ENCODE results near the gene HTR5A. TPM values are rescaled to one million over a fixed set of nuclear protein-coding genes. Genes with fewer than 3 reads are reported as not detected.

The HTR5A gene
- total and polyA plus RNA-seq, 2 donors (not counting 3 experiments of a cell fraction or from before 2014, with no cell fraction given): not detected

DNA sequence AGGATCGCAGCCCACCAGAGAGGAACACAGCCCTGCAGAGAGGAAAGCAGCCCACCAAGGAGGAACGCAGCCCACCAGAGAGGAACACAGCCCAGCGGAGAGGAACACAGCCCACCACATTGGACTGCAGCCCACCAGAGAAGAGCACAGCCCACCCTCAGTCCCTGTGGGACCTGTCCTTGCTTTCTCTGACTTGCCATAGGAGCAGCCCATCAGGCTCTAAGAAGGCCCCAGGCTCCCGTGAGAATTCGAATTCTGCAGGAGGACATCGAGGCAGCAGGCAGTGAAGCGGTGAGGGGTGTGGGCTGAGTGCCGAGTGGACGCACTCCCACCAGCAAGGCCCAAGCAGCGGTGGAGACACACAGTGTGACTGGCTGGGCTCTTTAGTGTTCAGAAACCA, 59.1 kb downstream of the HTR5A start:
- no peak for FAIRE-seq
- intact Hi-C loops (cut with micrococcal nuclease): no loop called here

More for the DNA sequence above, 59.1 kb downstream of the HTR5A start:
- H3K9me3 ChIP-seq (replicated peaks; ENCODE audit: control insufficient read depth, insufficient read depth, low read length): no peaks in the 10 kb centered on the region
- ChIA-PET POLR2A (no interaction called here), CTCF (no interaction called here)
- no peaks in the 10 kb centered on the region for H3K79me2 ChIP-seq (ENCODE audit: control insufficient read depth, insufficient read depth, low read length)
- no TSS peak for BruUV-seq (replicated peaks)
- no peak overlapping the region for H3K4me2 ChIP-seq (ENCODE audit: insufficient read depth, low read length)
- H3K27ac ChIP-seq (ENCODE audit: insufficient read depth, low read depth, low read length): no peak overlapping the region
- TF ChIP-seq MYC (IDR thresholded peaks at IDR 0.05; ENCODE audit: low read depth, low read length) (no peak), MAX (IDR thresholded peaks at IDR 0.05; ENCODE audit: insufficient read depth, insufficient read length) (no peak), POLR2AphosphoS5 (IDR thresholded peaks at IDR 0.05; ENCODE audit: insufficient read depth, low read depth, low read length) (no peak), EZH2 (IDR thresholded peaks at IDR 0.05; ENCODE audit: borderline replicate concordance, low read depth, low read length, severe bottlenecking) (no peak), JUN (IDR thresholded peaks at IDR 0.05; ENCODE audit: borderline replicate concordance, insufficient read depth, insufficient read length, low read depth) (no peak), GATA2 (IDR thresholded peaks at IDR 0.05; ENCODE audit: insufficient read depth, insufficient read length, low read depth, low read length) (no peak), POLR2A (IDR thresholded peaks at IDR 0.05; ENCODE audit: low read depth, low read length) (no peak), FOS (IDR thresholded peaks at IDR 0.05; ENCODE audit: borderline replicate concordance, insufficient read depth, low read length) (no peak)
- TF ChIP-seq, protein P1, sequence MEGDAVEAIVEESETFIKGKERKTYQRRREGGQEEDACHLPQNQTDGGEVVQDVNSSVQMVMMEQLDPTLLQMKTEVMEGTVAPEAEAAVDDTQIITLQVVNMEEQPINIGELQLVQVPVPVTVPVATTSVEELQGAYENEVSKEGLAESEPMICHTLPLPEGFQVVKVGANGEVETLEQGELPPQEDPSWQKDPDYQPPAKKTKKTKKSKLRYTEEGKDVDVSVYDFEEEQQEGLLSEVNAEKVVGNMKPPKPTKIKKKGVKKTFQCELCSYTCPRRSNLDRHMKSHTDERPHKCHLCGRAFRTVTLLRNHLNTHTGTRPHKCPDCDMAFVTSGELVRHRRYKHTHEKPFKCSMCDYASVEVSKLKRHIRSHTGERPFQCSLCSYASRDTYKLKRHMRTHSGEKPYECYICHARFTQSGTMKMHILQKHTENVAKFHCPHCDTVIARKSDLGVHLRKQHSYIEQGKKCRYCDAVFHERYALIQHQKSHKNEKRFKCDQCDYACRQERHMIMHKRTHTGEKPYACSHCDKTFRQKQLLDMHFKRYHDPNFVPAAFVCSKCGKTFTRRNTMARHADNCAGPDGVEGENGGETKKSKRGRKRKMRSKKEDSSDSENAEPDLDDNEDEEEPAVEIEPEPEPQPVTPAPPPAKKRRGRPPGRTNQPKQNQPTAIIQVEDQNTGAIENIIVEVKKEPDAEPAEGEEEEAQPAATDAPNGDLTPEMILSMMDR (IDR thresholded peaks at IDR 0.05; ENCODE audit: extremely low read depth in 1 of 2, insufficient read depth in 1 of 2, low read depth in 1 of 2, low read length in 2 of 2): no peak
- H3K36me3 ChIP-seq (ENCODE audit: control insufficient read depth in 2 of 2, extremely low read depth in 1 of 2, insufficient read depth in 2 of 2, low read length in 2 of 2): no peaks in the 10 kb centered on the region
- dilution Hi-C loops (cut with MboI; ENCODE audit: extremely low pct_ligation_motif_present, low sequenced_read_pairs): no loop called here
- no peak overlapping the region for H3K9ac ChIP-seq (replicated peaks; ENCODE audit: extremely low read depth, insufficient read depth, low read length)
- H3K4me3 ChIP-seq (replicated peaks in 1 of 3; ENCODE audit: insufficient read depth in 1 of 3, low read depth in 1 of 3, low read length in 3 of 3): no peak overlapping the region
- no peaks in the 10 kb centered on the region for H3K4me1 ChIP-seq (ENCODE audit: control insufficient read depth, extremely low read depth, insufficient read depth, low read length)
- no peaks in the 10 kb centered on the region for H4K20me1 ChIP-seq (replicated peaks; ENCODE audit: control insufficient read depth, extremely low read depth, insufficient read depth, low read length)
- no peak for DNase-seq (ENCODE audit: low read depth, low spot score)
- no peaks in the 10 kb centered on the region for H3K27me3 ChIP-seq (ENCODE audit: control insufficient read depth in 2 of 2, insufficient read depth in 2 of 2, low read length in 2 of 2)
- H3K9me1 ChIP-seq (replicated peaks; ENCODE audit: control insufficient read depth, extremely low read depth, insufficient read depth, low read length): no peaks in the 10 kb centered on the region
- no peak overlapping the region for H2AFZ ChIP-seq (ENCODE audit: low read depth, low read length)

Measured in endothelial cell of umbilical vein (primary cell).